GM23338 (cell line): ENCODE data around the gene RABL3.

Experiments used
- CREB1 ChIP-seq: fragments of 250-450 bp; sonication (Bioruptor Pico); IDR thresholded peaks from 2 replicates; pipeline ENCODE4 v1.5.0; 2020; ENCODE audit warnings: low read depth, mild to moderate bottlenecking, moderate library complexity
- ETS1 ChIP-seq: IDR thresholded peaks from 2 replicates; pipeline ENCODE4 v1.6.1; 2016; ENCODE audit warnings: antibody characterized with exemption
- EZH2 ChIP-seq: fragments of 200-600 bp; sonication (generic); IDR thresholded peaks from one replicate; pipeline ENCODE4 v1.8.0; 2017; ENCODE audit warnings: antibody characterized with exemption, mild to moderate bottlenecking, low read depth; ENCODE audit not compliant: unreplicated experiment
- EZH2phosphoT487 ChIP-seq: fragments of 200-600 bp; sonication (generic); IDR thresholded peaks from one replicate; pipeline ENCODE4 v1.8.1; 2018; ENCODE audit warnings: antibody characterized with exemption; ENCODE audit not compliant: unreplicated experiment
- JUNB ChIP-seq: IDR thresholded peaks from one replicate; pipeline ENCODE4 v1.6.1; 2016; ENCODE audit warnings: antibody characterized with exemption; ENCODE audit not compliant: unreplicated experiment
- NANOG ChIP-seq: IDR thresholded peaks from 2 replicates; pipeline ENCODE4 v1.6.1; 2016; ENCODE audit warnings: antibody characterized with exemption, borderline replicate concordance
- POLR2AphosphoS5 ChIP-seq: IDR thresholded peaks from 2 replicates; pipeline ENCODE4 v1.6.1; 2016; ENCODE audit warnings: antibody characterized with exemption, low read depth
- STAT1 ChIP-seq: IDR thresholded peaks from one replicate; pipeline ENCODE4 v1.6.1; 2016; ENCODE audit warnings: antibody characterized with exemption; ENCODE audit not compliant: unreplicated experiment
- ZNF114 ChIP-seq: fragments of 250-450 bp; sonication (Bioruptor Pico); IDR thresholded peaks from 2 replicates; pipeline ENCODE4 v1.5.0; 2020; ENCODE audit warnings: mild to moderate bottlenecking, moderate library complexity
- TF ChIP-seq, protein P1 (sequence below), 2 experiments: fragments of 200-600 bp in 1 of 2; sonication (generic) in 1 of 2; conservative IDR thresholded peaks; 2 replicates each; pipeline versions ENCODE4 v1.5.1 to v1.6.1; 2016 to 2017; ENCODE audit warnings: antibody characterized with exemption in 2 of 2, low read depth in 2 of 2, mild to moderate bottlenecking in 2 of 2, moderate library complexity in 1 of 2
- TF ChIP-seq, protein P2 (sequence below): IDR thresholded peaks from one replicate; pipeline ENCODE4 v1.6.1; 2018; ENCODE audit warnings: antibody characterized with exemption; ENCODE audit not compliant: unreplicated experiment

GRCh38 chr3:120766576-120766975, 24.3 kb upstream of the RABL3 start:
- TF ChIP-seq, protein P1, sequence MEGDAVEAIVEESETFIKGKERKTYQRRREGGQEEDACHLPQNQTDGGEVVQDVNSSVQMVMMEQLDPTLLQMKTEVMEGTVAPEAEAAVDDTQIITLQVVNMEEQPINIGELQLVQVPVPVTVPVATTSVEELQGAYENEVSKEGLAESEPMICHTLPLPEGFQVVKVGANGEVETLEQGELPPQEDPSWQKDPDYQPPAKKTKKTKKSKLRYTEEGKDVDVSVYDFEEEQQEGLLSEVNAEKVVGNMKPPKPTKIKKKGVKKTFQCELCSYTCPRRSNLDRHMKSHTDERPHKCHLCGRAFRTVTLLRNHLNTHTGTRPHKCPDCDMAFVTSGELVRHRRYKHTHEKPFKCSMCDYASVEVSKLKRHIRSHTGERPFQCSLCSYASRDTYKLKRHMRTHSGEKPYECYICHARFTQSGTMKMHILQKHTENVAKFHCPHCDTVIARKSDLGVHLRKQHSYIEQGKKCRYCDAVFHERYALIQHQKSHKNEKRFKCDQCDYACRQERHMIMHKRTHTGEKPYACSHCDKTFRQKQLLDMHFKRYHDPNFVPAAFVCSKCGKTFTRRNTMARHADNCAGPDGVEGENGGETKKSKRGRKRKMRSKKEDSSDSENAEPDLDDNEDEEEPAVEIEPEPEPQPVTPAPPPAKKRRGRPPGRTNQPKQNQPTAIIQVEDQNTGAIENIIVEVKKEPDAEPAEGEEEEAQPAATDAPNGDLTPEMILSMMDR (conservative IDR thresholded peaks at IDR 0.05; ENCODE audit: low read depth in 2 of 2): no peak
- TF ChIP-seq POLR2AphosphoS5 (no peak), EZH2 (no peak), NANOG (no peak), EZH2phosphoT487 (no peak), CREB1 (CRISPR knock-in tag) (no peak), JUNB (no peak), ETS1 (no peak), ZNF114 (no peak), STAT1 (no peak)
- TF ChIP-seq, protein P2, sequence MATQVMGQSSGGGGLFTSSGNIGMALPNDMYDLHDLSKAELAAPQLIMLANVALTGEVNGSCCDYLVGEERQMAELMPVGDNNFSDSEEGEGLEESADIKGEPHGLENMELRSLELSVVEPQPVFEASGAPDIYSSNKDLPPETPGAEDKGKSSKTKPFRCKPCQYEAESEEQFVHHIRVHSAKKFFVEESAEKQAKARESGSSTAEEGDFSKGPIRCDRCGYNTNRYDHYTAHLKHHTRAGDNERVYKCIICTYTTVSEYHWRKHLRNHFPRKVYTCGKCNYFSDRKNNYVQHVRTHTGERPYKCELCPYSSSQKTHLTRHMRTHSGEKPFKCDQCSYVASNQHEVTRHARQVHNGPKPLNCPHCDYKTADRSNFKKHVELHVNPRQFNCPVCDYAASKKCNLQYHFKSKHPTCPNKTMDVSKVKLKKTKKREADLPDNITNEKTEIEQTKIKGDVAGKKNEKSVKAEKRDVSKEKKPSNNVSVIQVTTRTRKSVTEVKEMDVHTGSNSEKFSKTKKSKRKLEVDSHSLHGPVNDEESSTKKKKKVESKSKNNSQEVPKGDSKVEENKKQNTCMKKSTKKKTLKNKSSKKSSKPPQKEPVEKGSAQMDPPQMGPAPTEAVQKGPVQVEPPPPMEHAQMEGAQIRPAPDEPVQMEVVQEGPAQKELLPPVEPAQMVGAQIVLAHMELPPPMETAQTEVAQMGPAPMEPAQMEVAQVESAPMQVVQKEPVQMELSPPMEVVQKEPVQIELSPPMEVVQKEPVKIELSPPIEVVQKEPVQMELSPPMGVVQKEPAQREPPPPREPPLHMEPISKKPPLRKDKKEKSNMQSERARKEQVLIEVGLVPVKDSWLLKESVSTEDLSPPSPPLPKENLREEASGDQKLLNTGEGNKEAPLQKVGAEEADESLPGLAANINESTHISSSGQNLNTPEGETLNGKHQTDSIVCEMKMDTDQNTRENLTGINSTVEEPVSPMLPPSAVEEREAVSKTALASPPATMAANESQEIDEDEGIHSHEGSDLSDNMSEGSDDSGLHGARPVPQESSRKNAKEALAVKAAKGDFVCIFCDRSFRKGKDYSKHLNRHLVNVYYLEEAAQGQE: no peak
